Stimulated activated CD8-positive, alpha-beta memory T cell treated with anti-CD3 and anti-CD28 coated beads, Interleukin-12 subunit alpha, Interleukin-12 subunit beta, amount 100 ng/mL, for 24 hours (primary cell): ENCODE results near the gene CABP2.
"Not testable (repeated sequence)": the region's sequence is repeated elsewhere in the genome, so short reads cannot be mapped to it uniquely, and the experiment has no call there.

ENCODE experiments used
- DNase-seq: peaks from one replicate; pipeline ENCODE4 v3.0.0-alpha.2; 2020; ENCODE audit errors: extremely low read depth

Gene CABP2

GRCh38 chr11:67538823-67539505, 15.7 kb upstream of the CABP2 start:
- DNase-seq: no peak

DNA sequence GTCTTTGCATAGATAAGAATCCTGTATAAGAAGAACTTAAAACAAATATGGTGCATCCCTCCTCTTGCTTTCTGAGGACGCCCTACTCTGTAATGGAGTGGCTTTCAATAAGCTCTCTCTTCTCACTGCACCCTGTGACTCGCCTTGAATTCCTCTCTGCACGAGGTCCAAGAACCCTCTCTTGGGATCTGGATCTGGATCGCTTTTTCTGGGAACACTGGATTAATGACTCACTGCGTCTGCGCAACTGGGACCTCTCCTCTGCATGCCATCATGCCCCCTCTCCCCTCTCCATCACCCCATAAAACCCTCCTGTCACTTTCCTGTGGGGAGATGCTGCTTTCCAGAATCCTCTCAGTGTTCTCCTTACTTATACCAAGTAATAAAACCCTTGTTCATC, 15.1 kb upstream of the CABP2 start:
- DNase-seq: no peak

GRCh38 chr11:67535561-67535960, 12.3 kb upstream of the CABP2 start:
- DNase-seq: no peak

GRCh38 chr11:67534070-67534679, 10.9 kb upstream of the CABP2 start:
- DNase-seq: no peak

- DNase-seq: no peak
These were observed 9.6 kb upstream of the CABP2 start for GRCh38 chr11:67532889-67533288.

DNA sequence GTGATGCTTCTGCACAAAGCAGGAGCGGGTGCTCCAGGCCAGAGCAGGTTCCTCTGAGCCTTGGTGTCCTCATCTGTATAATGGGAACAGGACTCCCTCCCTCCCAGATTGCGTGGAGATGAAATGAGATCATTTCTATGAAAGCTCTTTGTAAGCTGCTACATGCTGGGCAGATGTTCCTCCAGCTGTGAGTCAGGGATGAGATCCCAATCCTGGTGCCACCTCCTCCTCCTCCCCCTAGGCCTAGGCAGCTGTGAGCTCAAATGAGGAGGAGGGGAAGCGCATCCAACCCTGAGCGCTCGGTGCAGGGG, 7.0 kb upstream of the CABP2 start:
- no peak for DNase-seq

- DNase-seq: no peak
These were observed 5.1 kb upstream of the CABP2 start for GRCh38 chr11:67528376-67528775.

GRCh38 chr11:67525275-67525976, 2.2 kb upstream of the CABP2 start:
- DNase-seq: no peak

- no peak for DNase-seq
These were observed 1.2 kb upstream of the CABP2 start for GRCh38 chr11:67524480-67524808.

- DNase-seq: no peak
These were observed 572 bp upstream of the CABP2 start for GRCh38 chr11:67523556-67524479.

GRCh38 chr11:67522338-67522737, 908 bp downstream of the CABP2 start:
- no peak for DNase-seq

GRCh38 chr11:67521924-67522323, 1.3 kb downstream of the CABP2 start:
- DNase-seq: no peak

DNA sequence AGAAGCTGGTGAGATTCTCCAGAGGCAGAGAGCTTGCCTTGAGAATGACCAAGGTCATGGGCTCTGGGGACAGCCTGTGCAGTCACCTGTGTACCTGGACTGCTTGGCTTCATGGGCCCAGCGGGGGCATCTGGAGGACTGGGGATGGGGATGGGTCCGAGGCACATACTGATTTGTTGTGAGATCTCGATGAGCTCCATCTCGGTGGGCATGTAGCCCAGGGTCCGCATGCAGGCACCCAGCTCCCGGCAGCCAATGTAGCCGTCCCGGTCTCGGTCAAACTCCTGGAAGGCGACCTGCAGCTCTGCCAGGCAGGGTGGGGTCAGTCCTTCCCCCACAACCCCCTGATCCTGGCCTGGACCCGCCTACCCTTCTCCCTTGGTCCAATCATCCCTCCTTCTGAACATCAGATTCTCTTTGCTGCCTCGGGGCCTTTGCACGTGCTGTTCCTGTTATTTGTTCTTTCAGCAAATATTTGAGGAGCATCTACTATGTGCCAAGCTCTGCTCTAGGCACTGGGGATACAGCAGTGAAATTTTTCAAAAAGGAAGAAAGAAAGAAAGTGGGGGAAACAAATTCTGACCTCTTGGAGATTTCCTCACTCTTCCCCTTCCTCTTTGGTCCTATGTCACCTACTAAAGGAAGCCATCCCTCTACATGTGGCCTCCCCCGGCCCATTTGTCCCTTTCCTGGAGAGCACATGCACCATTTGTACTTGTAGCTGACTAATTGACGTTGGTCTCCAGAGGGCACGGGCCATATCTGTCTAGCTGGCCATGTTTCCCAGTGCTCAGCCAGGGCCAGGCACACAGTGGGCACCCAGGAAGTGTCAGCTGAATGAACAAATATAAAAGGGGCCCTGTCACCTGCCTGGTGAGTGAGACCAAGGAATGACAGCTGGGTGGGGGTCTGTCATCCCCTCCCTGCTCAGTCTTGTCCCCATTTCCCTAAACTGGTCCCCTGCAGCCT, 2.1 kb downstream of the CABP2 start:
- DNase-seq: no peak

DNA sequence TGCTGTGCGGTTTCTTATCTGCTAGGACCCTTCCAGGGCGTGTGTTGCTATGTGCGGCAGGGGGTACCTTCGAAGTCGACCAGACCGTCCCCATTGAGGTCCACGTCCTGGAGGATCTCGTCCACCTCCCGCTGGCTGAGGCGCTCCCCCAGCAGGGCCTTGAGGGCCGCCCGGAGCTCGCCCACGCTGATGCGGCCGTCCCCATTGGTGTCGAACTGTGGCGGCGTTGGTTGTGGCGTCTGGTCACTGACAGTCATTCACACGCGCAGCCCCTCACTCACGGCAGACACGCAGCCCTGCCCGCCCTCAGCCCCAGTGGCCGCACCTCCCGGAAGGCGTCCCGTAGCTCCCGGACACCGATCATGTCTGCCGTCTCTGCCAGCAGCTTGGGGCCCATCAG, 3.5 kb downstream of the CABP2 start:
- no peak for DNase-seq

- DNase-seq: no peak
These were observed 5.3 kb downstream of the CABP2 start for GRCh38 chr11:67517784-67518552.

DNA sequence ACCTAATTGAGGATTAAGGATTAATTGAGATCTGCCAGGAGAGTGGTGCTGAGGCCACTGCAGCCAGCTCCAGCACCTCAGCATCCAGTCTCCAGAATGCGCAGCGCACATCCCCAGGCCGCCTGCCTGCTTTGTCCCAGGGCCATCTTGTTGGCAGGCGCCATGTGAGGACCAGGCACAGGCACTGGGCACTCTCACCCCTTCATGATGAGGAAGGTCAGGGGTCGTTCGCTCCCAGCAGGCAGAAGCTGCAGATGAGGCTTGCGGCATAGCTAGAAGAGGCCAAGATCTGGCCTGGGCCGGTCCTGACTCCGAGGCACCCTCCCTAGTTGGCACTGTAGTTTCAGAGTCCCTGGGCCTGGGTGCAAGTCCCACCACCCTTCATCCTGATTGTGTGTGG, 6.4 kb downstream of the CABP2 start:
- no peak for DNase-seq

DNA sequence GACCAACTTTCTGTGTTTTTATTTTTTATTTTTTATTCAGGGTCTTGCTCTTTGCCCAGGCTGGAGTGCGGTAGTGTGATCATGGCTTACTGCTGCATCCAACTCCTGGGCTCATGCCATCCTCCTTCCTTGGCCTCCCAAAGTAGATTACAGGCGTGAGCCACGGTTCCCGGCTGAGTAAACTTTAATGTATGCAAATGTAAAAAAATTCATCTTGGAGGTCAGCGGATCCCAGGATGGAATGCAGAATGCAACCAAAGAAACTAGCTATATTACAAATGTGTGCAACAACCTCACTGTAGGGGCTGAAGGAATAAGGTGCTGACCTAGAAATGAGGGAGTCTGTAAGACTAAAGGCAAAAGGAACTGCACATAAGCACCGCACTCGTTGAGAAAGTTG, 9.1 kb downstream of the CABP2 start:
- DNase-seq: no peak

GRCh38 chr11:67511558-67511957, 11.7 kb downstream of the CABP2 start:
- DNase-seq: not testable (repeated sequence)

GRCh38 chr11:67510023-67510345, 13.3 kb downstream of the CABP2 start:
- DNase-seq: no peak

- DNase-seq: peak; percentile 100
These were observed 14.6 kb downstream of the CABP2 start for GRCh38 chr11:67508486-67509121.
